Stimulated activated CD4-positive, alpha-beta T cell treated with anti-CD3 and anti-CD28 coated beads, Interleukin-12 subunit alpha, Interleukin-12 subunit beta, amount 100 ng/mL, for 4 hours (primary cell): Measurements from ENCODE around the gene TMEM39B.
"Not testable (repeated sequence)": the region's sequence is repeated elsewhere in the genome, so short reads cannot be mapped to it uniquely, and the experiment has no call there.

ENCODE experiments used
- DNase-seq: peaks from one replicate; pipeline ENCODE4 v3.0.0-alpha.2; 2020

Gene TMEM39B

DNA sequence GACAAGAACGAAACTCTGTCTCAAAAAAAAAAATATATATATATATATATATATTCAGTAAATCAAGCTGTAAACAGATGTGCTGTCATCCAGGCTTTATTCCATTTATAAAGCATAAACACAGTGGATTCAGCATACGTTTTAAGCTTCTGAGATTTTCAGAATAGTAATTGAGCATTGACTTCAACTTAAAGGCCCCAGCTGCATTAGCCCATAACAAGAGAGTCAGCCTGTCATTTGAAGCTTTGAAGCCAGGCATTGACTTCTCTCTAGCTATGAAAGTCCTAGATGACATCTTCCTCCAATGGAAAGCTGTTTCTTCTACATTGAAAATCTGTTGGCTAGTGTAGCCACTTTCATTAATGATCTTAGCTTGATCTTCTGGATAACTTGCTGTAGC is 41.7 kb downstream of the TMEM39B start:
- no peak for DNase-seq

DNA sequence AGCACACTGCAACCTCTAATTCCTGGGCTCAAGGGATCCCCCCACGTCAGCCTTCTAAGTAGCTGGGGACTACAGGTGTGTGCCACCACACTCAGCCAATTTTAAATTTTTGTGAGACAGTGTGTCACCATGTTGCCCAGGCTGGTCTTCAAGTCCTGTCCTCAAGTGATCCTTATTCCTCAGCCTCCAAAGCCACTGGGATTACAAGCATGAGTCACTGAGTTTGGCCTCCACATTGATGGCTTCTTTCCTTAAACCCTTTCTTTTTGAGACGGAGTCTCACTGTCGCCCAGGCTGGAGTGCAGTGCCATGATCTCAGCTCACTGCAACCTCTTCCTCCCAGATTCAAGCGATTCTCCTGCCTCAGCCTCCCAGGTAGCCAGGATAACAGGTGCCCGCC is 42.8 kb downstream of the TMEM39B start:
- no peak for DNase-seq

DNA sequence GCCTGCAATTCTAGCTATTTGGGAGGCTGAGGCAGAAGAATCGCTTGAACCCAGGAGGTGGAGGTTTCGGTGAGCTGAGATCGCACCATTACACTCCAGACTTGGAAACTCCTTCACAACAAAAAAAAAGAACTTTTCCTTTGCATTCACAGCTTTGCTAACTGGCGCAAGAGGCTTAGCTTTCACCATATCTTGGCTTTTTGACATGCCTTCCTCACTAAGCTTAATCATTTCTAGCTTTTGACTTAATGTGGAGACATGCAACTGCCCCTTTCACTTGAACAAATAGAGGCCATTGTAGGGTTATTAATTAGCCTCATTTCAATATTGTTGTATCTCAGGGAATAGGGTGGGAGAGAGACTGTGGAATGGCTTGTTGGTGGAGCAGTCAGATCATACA is 43.8 kb downstream of the TMEM39B start:
- no peak for DNase-seq

DNA sequence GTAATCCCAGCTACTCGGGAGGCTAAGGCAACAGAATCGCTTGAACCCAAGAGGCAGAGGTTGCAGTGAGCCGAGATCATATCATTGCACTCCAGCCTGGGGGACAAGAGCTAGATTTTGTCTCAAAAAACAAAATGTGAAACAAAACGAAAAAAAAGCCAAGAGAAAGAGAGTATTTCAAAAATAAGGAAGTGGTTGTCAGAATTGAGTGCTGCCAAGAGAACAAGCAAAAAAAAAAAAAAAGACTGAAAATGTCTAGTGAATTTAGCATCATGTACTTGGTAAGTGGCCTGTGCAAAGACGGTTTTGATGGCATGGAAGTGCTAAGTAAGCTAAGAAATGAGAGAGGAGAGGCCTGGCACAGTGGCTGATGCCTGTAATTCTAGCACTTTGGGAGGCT is 49.4 kb downstream of the TMEM39B start:
- no peak for DNase-seq

DNA sequence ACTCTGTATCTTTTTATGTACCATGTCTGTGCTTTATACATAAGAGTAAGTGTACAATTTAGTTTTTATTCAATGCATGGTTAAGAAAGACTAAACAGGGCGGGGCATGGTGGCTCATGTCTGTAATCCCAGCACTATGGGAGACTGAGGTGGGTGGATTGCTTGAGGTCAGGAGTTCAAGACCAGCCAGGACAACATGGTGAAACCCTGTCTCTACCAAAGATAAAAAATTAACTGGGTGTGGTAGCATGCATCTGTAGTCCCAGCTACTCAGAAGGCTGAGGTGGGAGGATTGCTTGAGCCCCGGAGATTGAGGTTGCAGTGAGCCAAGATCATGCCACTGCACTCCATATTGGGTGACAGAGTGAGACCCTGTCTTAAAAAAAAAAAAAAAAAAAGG is 50.6 kb downstream of the TMEM39B start:
- not testable (repeated sequence) for DNase-seq

GRCh38 chr1:32125313-32125712 is 52.6 kb downstream of the TMEM39B start:
- DNase-seq, result no peak

DNA sequence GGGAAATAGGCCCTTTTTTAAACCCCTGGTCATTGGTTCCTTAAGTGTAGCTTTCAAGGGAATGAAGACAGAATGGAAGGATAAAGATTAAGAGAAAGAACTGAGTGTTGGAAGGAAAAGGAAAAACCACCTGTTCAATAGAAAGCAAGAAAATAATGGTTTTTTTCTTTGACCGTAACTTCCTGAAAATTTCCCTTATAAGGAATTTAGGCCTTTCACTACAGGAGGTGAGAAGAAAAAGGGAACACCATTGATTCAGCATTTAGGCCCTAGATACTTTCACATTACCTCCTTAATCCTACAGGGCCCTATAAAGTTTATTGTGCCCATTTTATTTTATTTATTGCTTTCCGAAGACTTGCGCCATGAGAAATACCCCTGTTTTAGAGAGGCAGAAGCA is 54.0 kb downstream of the TMEM39B start:
- no peak for DNase-seq

GRCh38 chr1:32127409-32128198 is 54.9 kb downstream of the TMEM39B start:
- no peak for DNase-seq

- DNase-seq, result no peak
Observed at GRCh38 chr1:32128479-32128878, 55.7 kb downstream of the TMEM39B start.

DNA sequence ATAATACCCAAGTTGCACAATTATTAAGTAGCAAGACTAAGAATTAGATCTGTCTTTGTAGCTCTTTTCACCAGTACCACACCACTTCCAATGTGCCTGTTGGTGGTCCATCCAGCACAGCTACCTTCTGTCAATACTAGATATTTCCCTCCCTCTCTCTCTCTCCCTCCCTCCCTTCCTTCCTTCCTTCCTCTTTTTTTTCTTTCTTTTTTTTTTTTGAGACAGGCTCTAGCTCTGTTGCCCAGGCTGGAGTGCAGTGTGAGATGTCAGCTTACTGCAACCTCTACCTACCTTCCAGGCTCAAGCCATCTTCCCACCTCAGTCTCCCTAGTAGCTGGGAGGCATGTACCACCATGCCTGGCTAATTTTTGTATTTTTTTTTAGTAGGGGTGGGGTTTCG is 56.2 kb downstream of the TMEM39B start:
- DNase-seq, result no peak

DNA sequence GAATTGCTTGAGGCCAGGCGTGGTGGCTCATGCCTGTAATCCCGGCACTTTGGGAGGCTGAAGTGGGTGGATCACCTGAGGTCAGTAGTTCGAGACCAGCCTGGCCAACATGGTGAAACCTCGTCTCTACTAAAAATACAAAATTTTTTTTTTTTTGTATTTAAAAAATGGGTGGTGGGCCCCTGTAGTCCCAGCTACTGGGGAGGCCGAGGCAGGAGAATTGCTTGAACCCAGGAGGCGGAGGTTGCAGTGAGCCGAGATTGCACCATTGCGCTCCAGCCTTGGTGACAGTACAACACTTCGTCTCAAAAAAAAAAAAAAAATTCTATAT is 61.2 kb downstream of the TMEM39B start:
- DNase-seq, result not testable (repeated sequence)

DNA sequence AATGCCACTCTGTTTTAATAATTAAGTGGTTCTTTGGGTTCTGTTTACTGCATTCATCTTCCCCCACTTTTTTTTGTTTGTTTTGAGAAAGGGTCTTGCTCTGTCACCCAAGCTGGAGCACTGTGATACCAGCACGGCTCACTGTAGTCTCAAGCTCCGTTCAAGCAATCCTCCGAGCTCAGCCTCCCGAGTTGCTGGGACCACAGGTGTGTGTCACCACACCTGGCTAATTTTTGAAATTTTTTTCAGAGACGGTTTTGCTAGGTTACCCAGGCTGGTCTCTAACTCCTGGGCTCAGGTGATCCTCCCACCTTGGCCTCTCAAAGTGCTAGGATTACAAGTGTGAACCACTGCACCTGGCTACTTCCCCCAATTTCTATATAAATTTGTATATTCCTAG is 64.4 kb downstream of the TMEM39B start:
- DNase-seq, result no peak

DNA sequence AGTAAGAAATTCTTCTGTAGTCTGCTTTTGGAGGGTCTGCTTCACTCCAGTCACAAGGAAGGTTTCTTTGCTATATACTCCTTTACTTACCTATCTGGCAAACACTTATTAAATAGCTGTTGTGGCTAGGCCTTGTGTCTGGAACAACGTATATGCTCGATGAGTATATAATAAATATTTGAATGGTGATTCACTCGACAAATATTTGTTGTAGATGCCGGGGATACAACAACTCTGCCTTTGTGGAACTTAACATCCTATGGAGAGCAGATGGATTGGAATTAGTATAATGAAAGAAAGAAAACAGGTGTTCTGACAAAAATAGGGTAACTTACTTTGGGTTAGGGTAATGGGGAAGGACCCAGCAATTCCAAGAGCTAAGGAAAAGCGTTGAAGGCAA is 66.2 kb downstream of the TMEM39B start:
- DNase-seq, result no peak

DNA sequence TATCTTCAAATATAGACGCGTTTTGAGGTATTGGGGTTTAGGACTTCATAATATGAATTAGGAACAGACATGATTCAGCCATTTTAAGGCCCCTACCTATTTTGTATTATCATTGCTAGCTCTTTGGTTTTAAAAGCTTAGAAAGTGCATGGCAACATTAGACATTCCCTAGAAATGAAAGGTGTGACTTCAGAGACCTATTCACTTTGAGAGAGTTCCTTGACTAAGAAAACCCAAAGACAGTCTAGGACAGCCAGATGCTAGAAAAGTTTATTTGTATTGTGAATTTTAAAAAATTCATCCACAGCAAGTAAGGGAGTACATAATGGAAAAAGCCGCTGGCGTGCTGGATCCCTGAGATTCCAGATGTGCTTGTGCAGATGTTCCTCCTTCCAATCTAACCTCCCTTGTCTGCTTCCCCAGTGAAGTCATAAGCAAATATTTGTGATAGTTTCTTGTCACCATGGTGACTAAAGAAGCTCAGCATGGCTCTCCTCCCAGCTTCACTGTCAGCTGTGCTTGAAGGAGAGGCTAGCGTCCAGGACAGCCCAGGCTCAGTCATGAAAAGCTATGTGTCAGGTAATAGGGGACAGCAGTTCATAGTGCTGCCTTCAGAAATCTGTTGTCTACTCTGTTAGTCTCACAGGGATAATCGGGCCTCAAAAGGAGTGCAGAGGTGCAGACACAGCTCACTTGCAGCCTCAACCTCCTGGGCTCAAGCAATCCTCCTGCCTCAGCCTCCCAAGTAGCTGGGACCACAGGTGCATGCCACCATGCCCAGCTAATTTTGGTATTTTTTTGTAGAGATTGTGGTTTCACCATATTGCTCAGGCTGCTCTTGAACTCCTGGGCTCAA is 69.9 kb downstream of the TMEM39B start:
- no peak for DNase-seq

DNA sequence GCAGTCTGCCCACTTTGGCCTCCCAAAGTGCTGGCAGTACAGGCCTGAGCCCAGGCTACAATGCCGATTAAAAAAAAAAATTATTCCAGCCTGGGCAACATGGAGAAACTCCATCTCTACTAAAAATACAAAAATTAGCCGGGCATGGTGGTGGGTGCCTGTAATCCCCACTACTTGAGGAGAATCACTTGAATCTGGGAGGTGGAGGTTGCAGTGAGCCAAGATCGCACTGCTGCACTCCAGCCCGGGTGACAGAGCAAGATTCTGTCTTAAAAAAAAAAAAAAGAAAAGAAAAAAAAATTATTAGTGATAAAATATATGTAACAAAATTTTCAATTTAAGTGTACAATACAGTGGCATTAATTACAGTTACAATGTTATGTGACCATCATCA is 70.6 kb downstream of the TMEM39B start:
- not testable (repeated sequence) for DNase-seq

DNA sequence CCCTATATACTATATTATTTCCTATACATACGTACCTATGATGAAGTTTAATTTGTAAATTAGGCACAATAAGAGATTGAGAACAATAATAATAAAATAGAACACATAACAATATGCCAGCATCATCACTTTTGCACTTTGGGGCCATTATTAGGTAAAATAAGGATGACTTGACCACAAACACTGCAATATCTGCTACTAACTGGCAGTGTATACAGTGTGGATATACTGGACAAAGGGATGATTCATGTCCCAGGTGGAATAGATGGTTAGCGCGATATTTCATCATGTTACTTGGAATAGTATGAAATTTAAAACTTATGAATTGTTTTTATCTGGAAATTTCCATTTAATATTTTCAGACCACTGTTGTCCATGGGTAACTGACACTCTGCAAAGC is 71.3 kb downstream of the TMEM39B start:
- no peak for DNase-seq

GRCh38 chr1:32147799-32148198 is 75.1 kb downstream of the TMEM39B start:
- DNase-seq, result not testable (repeated sequence)

- DNase-seq, result no peak
Observed at GRCh38 chr1:32150847-32151246, 78.1 kb downstream of the TMEM39B start.

DNA sequence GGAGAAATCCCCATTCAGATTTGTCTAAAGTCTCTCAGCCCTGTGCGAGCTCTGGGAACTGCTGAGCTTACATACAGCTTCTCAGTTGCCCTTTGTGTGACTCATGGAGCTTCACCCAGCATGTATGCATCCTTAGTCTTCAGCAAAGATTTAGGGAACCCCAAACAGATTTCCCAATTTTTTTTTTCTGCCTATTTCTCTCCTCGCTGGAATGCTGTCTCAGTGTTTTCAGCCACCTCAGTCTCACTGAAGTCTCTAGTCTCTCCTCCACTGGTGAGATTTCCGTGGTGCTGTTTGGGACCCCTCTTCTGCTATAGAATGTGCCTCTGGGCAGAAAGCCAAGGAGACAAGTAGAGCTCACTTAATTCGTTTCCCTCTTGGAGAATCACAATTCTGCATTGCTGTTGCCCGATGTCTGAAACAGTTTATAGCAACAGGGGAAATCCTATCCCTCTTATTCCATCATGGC is 78.6 kb downstream of the TMEM39B start:
- DNase-seq, result no peak
